ENCODE measurements around the gene DNAAF1. TPM values are rescaled to one million over a fixed set of nuclear protein-coding genes. Genes with fewer than 3 reads are reported as not detected.

The DNAAF1 gene
- 0.22 TPM for polyA plus RNA-seq (2013)

DNA sequence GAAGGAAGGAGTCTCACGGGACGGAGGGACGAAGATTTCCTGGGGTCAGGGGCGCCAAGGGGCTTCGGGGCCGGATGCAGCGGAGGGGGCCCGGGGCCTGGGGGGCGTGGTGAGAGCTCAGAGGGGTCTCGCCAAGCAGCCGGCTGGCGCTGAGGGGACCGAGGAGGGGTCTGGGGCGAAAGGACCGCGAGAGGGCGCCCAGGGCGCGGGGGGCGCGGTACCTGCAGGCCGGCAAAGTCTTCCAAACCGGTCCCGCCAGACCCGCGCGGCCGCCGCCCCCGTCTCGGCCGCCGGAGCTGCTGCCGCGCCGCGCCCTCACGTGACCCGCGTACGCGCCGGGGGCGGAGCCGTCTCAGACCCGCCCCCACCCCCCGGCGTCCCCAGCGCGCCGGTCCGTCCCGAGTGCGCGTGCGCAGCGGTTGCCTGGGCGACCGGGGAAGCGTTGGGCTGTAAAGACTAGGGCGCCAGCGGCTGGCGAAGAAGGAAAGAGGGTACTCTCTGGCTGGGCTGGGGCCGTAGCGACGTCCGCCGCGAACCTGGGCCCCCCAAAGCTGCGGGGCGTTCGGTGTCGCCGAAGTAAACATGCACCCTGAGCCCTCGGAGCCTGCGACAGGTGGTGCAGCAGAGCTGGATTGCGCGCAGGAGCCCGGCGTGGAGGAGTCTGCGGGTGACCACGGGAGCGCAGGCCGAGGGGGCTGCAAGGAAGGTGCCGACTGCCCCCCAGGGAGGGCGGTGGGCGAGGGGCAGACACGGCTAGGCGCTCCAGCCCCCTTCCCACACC, at the start of gene DNAAF1, which contains the start of gene HSDL1:
DNAAF1 (plus strand) TSS at position 450 of the 781 bp plus-strand sequence; CDS start at position 583, 133 bp downstream.
HSDL1 (minus strand) TSS at position 319 of the 781 bp plus-strand sequence. CDS start 13,856 bp downstream, outside the sequence.
- H3K27ac ChIP-seq (ENCODE audit: insufficient read depth in 1 of 2, low read depth in 1 of 2, low read length in 2 of 2, poor library complexity in 1 of 2, severe bottlenecking in 2 of 2), result peak within 1 kb of the TSS in 1 of 2 experiments; percentile 71
- no peaks in the 10 kb centered on the region for H3K36me3 ChIP-seq (ENCODE audit: control insufficient read depth in 4 of 4, insufficient read depth in 4 of 4, low read length in 3 of 4)
- ChIA-PET POLR2A (no interaction called here), CTCF (interaction anchor here (0.8 to 1.0 kb wide), 3 partner anchors 9 to 60 kb away, joined by 3 to 4 read pairs (median 3); no protein-coding TSS in a partner anchor)
- under 1% methylated on average over 74 of the region's 89 CpGs for WGBS (ENCODE audit: insufficient coverage)
- peaks cover 0 to 15% (median 12%) of the 10 kb centered on the region in 4 experiments for H3K4me1 ChIP-seq (ENCODE audit: control extremely low read depth in 1 of 4, control insufficient read depth in 4 of 4, insufficient read depth in 4 of 4, low read length in 3 of 4)
- H3K27me3 ChIP-seq (replicated peaks in 2 of 5; ENCODE audit: control insufficient read depth in 4 of 5, insufficient read depth in 5 of 5, low read length in 4 of 5), result peaks cover 0 to 25% (median 6%) of the 10 kb centered on the region in 5 experiments
- H3K9me3 ChIP-seq (ENCODE audit: control extremely low read depth in 1 of 5, control insufficient read depth in 4 of 5, insufficient read depth in 2 of 5, low read depth in 1 of 5, low read length in 4 of 5), result no peaks in the 10 kb centered on the region
- H3K4me3 ChIP-seq (ENCODE audit: control insufficient read depth in 1 of 7, extremely low read depth in 1 of 7, insufficient read depth in 4 of 7, low read depth in 2 of 7, low read length in 6 of 7), result peak within 1 kb of the TSS; percentile 62 to 86 (median 72)
- peak; percentile 85 to 91 (median 90) for DNase-seq

DNA sequence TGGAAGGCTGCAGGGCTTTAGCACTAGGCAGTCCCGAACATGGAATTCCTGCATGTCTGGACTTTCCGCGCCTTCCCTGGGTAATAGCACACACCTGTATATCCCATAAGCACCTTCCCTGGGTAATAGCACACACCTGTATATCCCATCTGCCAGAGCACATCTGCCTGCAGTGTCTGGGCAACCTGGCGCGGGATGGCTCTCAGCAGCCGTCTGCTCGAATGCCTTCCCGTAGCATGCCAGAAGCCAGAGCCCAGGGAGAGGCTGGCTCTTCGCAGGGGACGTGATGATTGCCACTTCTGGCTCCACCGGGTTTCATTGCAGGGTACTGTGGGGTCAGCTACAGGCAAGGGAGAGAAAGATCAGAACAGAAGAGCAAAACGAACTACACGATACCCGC, 49.6 kb upstream of the DNAAF1 start:
- Histone ChIP-seq H3K4me1 (ENCODE audit: control extremely low read depth in 1 of 4, control insufficient read depth in 4 of 4, insufficient read depth in 4 of 4, low read length in 3 of 4) (no peaks in the 10 kb centered on the region), H3K4me3 (ENCODE audit: control insufficient read depth in 1 of 7, extremely low read depth in 1 of 7, insufficient read depth in 4 of 7, low read depth in 2 of 7, low read length in 6 of 7) (no peak overlapping the region), H3K36me3 (ENCODE audit: control insufficient read depth in 4 of 4, insufficient read depth in 4 of 4, low read length in 3 of 4) (peaks cover 13 to 82% (median 50%) of the 10 kb centered on the region in 4 experiments), H3K27me3 (replicated peaks in 2 of 5; ENCODE audit: control insufficient read depth in 4 of 5, insufficient read depth in 5 of 5, low read length in 4 of 5) (peaks cover 0 to 29% (median 3%) of the 10 kb centered on the region in 5 experiments), H3K27ac (ENCODE audit: insufficient read depth in 1 of 2, low read depth in 1 of 2, low read length in 2 of 2, poor library complexity in 1 of 2, severe bottlenecking in 2 of 2) (no peak overlapping the region), H3K9me3 (ENCODE audit: control extremely low read depth in 1 of 5, control insufficient read depth in 4 of 5, insufficient read depth in 2 of 5, low read depth in 1 of 5, low read length in 4 of 5) (no peaks in the 10 kb centered on the region)
- no peak for DNase-seq
- ChIA-PET CTCF (no interaction called here), POLR2A (no interaction called here)
- WGBS (ENCODE audit: insufficient coverage), result 96% methylated on average over 11 of the region's 14 CpGs

DNA sequence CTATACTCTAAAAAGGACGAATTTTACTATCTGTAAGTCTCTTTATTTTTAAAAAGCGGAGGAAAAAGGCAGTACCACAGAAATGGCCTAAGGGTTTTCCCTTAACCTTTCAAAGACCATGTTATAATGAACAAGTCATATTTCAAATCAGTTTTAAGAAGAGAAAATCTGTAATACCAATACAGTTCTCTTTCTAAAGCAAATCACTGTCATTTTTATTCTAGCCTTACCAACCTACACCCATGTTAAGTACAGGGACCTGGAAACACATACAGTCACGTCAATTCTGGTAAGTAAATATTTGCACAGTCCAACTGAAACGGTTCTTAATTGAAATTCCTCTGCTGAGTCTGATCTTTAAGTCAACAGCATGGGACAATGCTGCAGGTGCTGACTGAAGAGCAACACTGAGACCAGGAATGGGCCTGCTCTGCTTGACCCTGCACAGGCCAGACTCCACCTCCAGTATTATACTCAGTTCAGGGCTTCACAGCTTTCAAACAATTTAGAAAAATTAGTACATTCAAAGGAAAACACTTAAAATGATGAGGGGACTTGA, 48.6 kb upstream of the DNAAF1 start:
- no peak overlapping the region for H3K27ac ChIP-seq (ENCODE audit: insufficient read depth in 1 of 2, low read depth in 1 of 2, low read length in 2 of 2, poor library complexity in 1 of 2, severe bottlenecking in 2 of 2)
- peaks cover 0 to 24% (median 3%) of the 10 kb centered on the region in 5 experiments for H3K27me3 ChIP-seq (replicated peaks in 2 of 5; ENCODE audit: control insufficient read depth in 4 of 5, insufficient read depth in 5 of 5, low read length in 4 of 5)
- H3K9me3 ChIP-seq (ENCODE audit: control extremely low read depth in 1 of 5, control insufficient read depth in 4 of 5, insufficient read depth in 2 of 5, low read depth in 1 of 5, low read length in 4 of 5), result no peaks in the 10 kb centered on the region
- 62% methylated on average over 1 of the region's 4 CpGs for WGBS (ENCODE audit: insufficient coverage)
- no peak for DNase-seq
- no peak overlapping the region for H3K4me3 ChIP-seq (ENCODE audit: control insufficient read depth in 1 of 7, extremely low read depth in 1 of 7, insufficient read depth in 4 of 7, low read depth in 2 of 7, low read length in 6 of 7)
- CTCF ChIA-PET, result interaction anchor here (1.1 to 1.3 kb wide), 2 partner anchors 9 to 10 kb away, joined by 3 to 5 read pairs; no protein-coding TSS in a partner anchor
- peaks cover 0 to 2% (median 0%) of the 10 kb centered on the region in 4 experiments for H3K4me1 ChIP-seq (ENCODE audit: control extremely low read depth in 1 of 4, control insufficient read depth in 4 of 4, insufficient read depth in 4 of 4, low read length in 3 of 4)
- POLR2A ChIA-PET, result no interaction called here
- H3K36me3 ChIP-seq (ENCODE audit: control insufficient read depth in 4 of 4, insufficient read depth in 4 of 4, low read length in 3 of 4), result peaks cover 13 to 77% (median 49%) of the 10 kb centered on the region in 4 experiments

DNA sequence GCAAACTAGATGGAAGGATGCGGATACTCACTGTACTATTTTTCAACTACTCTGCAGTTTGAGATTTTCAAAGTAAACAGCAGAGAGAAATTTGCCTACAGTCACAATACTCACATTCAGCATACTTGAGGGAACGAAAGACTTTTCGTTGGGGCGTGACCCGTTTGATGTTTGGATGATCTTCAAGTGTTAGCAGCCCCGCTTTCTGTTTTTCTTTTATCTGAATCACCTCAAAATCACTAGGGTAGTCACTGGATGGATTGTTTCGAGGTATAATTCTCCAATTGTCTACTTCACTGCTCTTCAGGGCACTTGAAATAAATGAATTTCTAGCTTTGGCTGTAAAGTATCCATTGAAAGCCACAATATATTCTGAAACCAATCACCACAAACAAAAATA, 46.2 kb upstream of the DNAAF1 start:
- peaks cover 4 to 53% (median 35%) of the 10 kb centered on the region in 4 experiments for H3K36me3 ChIP-seq (ENCODE audit: control insufficient read depth in 4 of 4, insufficient read depth in 4 of 4, low read length in 3 of 4)
- CTCF ChIA-PET, result interaction anchor here (3.8 kb wide), 1 partner anchor 17 kb away, joined by 19 read pairs; the partner anchor contains the start of gene MBTPS1

DNA sequence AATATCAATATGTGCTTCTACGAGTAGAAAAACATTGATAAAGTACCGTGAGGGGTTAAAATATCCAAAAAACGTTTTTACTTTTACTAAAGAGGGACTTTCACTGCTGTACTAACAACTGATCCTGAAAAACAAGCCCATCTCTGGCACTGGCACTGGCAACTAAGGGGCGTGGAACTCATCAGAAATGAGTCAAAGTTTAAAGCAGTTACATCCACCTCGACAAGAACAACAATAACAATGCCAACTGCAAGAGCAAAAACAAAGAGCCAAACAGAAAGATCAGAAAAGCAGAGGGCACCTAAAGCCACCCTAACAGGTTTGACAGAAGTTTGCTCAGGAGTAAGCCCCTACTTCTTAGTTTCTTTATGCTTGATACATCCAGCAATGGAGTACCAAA, 41.4 kb upstream of the DNAAF1 start:
- 95% methylated on average over 5 of the region's 5 CpGs for WGBS (ENCODE audit: insufficient coverage)
- H3K27ac ChIP-seq (ENCODE audit: insufficient read depth in 1 of 2, low read depth in 1 of 2, low read length in 2 of 2, poor library complexity in 1 of 2, severe bottlenecking in 2 of 2), result no peak overlapping the region
- ChIA-PET CTCF (interaction anchor here (1.4 kb wide), 1 partner anchor 12 kb away, joined by 3 read pairs; no protein-coding TSS in a partner anchor), POLR2A (no interaction called here)
- H3K9me3 ChIP-seq (ENCODE audit: control extremely low read depth in 1 of 5, control insufficient read depth in 4 of 5, insufficient read depth in 2 of 5, low read depth in 1 of 5, low read length in 4 of 5), result no peaks in the 10 kb centered on the region
- peaks cover 0 to 24% (median 12%) of the 10 kb centered on the region in 4 experiments for H3K36me3 ChIP-seq (ENCODE audit: control insufficient read depth in 4 of 4, insufficient read depth in 4 of 4, low read length in 3 of 4)
- H3K4me1 ChIP-seq (ENCODE audit: control extremely low read depth in 1 of 4, control insufficient read depth in 4 of 4, insufficient read depth in 4 of 4, low read length in 3 of 4), result peaks cover 0 to 7% (median 0%) of the 10 kb centered on the region in 4 experiments
- no peak for DNase-seq
- no peak overlapping the region for H3K4me3 ChIP-seq (ENCODE audit: control insufficient read depth in 1 of 7, extremely low read depth in 1 of 7, insufficient read depth in 4 of 7, low read depth in 2 of 7, low read length in 6 of 7)
- no peaks in the 10 kb centered on the region for H3K27me3 ChIP-seq (replicated peaks in 2 of 5; ENCODE audit: control insufficient read depth in 4 of 5, insufficient read depth in 5 of 5, low read length in 4 of 5)

More for the DNA sequence above, 46.2 kb upstream of the DNAAF1 start:
- peaks cover 0 to 8% (median 0%) of the 10 kb centered on the region in 5 experiments for H3K27me3 ChIP-seq (replicated peaks in 2 of 5; ENCODE audit: control insufficient read depth in 4 of 5, insufficient read depth in 5 of 5, low read length in 4 of 5)
- H3K4me3 ChIP-seq (ENCODE audit: control insufficient read depth in 1 of 7, extremely low read depth in 1 of 7, insufficient read depth in 4 of 7, low read depth in 2 of 7, low read length in 6 of 7), result no peak overlapping the region
- H3K4me1 ChIP-seq (ENCODE audit: control extremely low read depth in 1 of 4, control insufficient read depth in 4 of 4, insufficient read depth in 4 of 4, low read length in 3 of 4), result peaks cover 0 to 7% (median 0%) of the 10 kb centered on the region in 4 experiments
- POLR2A ChIA-PET, result no interaction called here
- no peak for DNase-seq
- no peak overlapping the region for H3K27ac ChIP-seq (ENCODE audit: insufficient read depth in 1 of 2, low read depth in 1 of 2, low read length in 2 of 2, poor library complexity in 1 of 2, severe bottlenecking in 2 of 2)
- 100% methylated on average over 1 of the region's 7 CpGs for WGBS (ENCODE audit: insufficient coverage)
- H3K9me3 ChIP-seq (ENCODE audit: control extremely low read depth in 1 of 5, control insufficient read depth in 4 of 5, insufficient read depth in 2 of 5, low read depth in 1 of 5, low read length in 4 of 5), result no peaks in the 10 kb centered on the region

- no peaks in the 10 kb centered on the region for H3K27me3 ChIP-seq (replicated peaks in 2 of 5; ENCODE audit: control insufficient read depth in 4 of 5, insufficient read depth in 5 of 5, low read length in 4 of 5)
- POLR2A ChIA-PET, result interaction anchor here (0.6 kb wide), 1 partner anchor 43 kb away, joined by 3 read pairs; no protein-coding TSS in a partner anchor
- H3K4me3 ChIP-seq (ENCODE audit: control insufficient read depth in 1 of 7, extremely low read depth in 1 of 7, insufficient read depth in 4 of 7, low read depth in 2 of 7, low read length in 6 of 7), result no peak overlapping the region
- H3K4me1 ChIP-seq (ENCODE audit: control extremely low read depth in 1 of 4, control insufficient read depth in 4 of 4, insufficient read depth in 4 of 4, low read length in 3 of 4), result peaks cover 0 to 7% (median 0%) of the 10 kb centered on the region in 4 experiments
- CTCF ChIA-PET, result interaction anchor here (1.4 kb wide), 1 partner anchor 12 kb away, joined by 3 read pairs; no protein-coding TSS in a partner anchor
- peaks cover 0 to 24% (median 14%) of the 10 kb centered on the region in 4 experiments for H3K36me3 ChIP-seq (ENCODE audit: control insufficient read depth in 4 of 4, insufficient read depth in 4 of 4, low read length in 3 of 4)
- H3K9me3 ChIP-seq (ENCODE audit: control extremely low read depth in 1 of 5, control insufficient read depth in 4 of 5, insufficient read depth in 2 of 5, low read depth in 1 of 5, low read length in 4 of 5), result no peaks in the 10 kb centered on the region
- WGBS (ENCODE audit: insufficient coverage), result 100% methylated on average over 2 of the region's 3 CpGs
- no peak for DNase-seq
- no peak overlapping the region for H3K27ac ChIP-seq (ENCODE audit: insufficient read depth in 1 of 2, low read depth in 1 of 2, low read length in 2 of 2, poor library complexity in 1 of 2, severe bottlenecking in 2 of 2)
These were observed 40.9 kb upstream of the DNAAF1 start for GRCh38 chr16:84104231-84104630.

All from common myeloid progenitor, CD34-positive (primary cell).